GM19239 (cell line): Measurements from ENCODE around the gene PCGF3.

Experiments
- DNase-seq: peaks from one replicate; pipeline ENCODE4 v3.0.0; 2011; ENCODE audit warnings: low spot score; ENCODE audit not compliant: insufficient read length
- FAIRE-seq: peaks from 2 replicates; lab custom pipeline; 2011; peaks lifted over from hg19 to GRCh38; lab: Jason Lieb, UNC

The PCGF3 gene, protein sequence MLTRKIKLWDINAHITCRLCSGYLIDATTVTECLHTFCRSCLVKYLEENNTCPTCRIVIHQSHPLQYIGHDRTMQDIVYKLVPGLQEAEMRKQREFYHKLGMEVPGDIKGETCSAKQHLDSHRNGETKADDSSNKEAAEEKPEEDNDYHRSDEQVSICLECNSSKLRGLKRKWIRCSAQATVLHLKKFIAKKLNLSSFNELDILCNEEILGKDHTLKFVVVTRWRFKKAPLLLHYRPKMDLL

DNA sequence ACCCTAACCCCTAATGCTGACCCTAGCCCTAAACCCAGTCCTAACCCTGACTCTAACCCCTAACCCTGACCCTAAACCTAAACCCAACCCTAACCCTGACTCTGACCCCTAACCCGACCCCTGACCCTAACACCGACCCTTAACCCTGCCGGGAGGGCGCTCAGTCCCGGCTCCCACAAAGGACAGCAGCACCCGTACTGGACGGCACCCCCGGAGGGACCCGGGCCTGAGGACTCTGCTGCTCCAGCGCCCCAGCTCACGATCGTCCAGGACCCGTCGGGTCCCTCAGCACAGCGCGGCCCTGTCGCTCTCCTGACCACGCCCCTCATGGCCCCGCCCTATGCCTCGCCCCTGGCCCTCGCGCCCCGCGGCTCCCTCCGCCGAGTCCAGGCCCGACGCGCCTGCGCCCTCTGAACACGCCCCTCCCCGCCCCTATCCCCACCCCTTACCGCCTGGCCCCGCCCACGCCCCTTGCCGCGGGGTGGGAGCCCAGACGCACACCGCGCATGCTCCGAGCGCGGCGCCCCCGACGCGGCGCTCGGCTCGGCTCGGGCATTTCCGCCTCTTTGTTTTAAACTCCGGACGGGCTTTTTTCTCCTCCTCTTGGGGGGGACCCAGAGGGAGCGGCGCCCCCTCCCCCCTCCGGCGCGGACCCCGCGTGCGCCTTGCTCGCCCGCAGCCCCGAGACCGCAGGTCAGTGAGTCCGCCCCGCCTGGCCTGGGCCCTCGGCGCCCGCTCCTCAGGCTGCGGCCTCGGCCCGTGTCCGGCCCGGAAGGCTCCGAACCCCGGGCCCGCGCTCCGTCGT lies at the start of gene PCGF3:
PCGF3 (plus strand) TSS at position 555 of the 805 bp plus-strand sequence. CDS start 27,849 bp downstream, outside the sequence.
- DNase-seq = peak; percentile 99
- peak; percentile 90 for FAIRE-seq

DNA sequence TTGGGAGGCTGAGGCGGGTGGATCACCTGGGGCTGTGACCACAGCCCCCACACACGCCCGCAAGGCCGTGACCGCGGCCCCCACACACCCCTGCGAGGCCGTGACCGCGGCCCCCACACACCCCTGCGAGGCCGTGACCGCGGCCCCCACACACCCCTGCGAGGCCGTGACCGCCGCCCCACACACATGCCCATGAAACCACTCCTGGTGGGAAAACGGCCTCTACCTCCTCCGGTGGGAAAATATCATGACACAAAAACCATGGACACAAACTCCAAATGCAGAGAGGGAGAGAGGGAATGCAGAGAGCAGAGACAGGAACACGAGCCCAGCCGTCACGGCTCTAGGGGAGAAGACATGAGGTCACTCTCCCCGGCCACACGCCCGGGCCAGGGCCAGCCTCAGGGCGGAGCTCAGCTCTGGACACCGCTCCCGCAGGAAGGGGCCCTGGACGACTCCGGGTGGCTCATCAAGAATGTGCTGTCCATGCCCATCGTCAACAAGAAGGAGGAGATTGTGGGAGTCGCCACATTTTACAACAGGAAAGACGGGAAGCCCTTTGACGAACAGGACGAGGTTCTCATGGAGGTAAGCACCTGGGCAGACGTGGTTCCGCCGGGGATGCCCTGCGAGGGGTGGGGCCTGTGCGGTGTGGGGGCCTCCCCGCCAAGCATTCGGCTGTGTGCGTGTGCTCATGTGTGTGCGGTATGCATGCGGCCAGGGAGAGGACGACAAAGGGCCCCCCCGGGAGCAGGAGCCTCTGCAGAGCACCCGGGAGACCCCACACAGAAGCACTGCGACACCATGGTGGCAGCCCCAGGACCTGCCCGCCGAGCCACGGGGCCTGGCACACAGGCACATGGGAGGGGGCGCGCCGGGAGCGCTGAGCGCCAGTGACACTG lies 48.9 kb upstream of the PCGF3 start:
- DNase-seq (no peak), FAIRE-seq (no peak)

DNA sequence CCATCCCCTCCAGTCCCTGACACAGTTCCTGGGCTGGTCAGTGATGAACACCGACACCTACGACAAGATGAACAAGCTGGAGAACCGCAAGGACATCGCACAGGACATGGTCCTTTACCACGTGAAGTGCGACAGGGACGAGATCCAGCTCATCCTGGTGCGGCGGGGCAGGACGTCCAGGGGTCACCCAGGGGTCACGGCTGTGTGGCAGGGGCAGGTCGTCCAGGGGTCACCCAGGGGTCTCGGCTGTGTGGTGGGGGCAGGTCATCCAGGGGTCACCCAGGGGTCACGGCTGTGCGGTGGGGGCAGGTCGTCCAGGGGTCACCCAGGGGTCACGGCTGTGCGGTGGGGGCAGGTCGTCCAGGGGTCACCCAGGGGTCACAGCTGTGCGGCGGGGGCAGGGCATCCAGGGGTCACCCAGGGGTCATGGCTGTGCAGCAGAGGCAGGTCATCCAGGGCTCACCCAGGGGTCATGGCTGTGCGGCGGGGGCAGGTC lies 48.2 kb upstream of the PCGF3 start:
- no peak for FAIRE-seq

DNA sequence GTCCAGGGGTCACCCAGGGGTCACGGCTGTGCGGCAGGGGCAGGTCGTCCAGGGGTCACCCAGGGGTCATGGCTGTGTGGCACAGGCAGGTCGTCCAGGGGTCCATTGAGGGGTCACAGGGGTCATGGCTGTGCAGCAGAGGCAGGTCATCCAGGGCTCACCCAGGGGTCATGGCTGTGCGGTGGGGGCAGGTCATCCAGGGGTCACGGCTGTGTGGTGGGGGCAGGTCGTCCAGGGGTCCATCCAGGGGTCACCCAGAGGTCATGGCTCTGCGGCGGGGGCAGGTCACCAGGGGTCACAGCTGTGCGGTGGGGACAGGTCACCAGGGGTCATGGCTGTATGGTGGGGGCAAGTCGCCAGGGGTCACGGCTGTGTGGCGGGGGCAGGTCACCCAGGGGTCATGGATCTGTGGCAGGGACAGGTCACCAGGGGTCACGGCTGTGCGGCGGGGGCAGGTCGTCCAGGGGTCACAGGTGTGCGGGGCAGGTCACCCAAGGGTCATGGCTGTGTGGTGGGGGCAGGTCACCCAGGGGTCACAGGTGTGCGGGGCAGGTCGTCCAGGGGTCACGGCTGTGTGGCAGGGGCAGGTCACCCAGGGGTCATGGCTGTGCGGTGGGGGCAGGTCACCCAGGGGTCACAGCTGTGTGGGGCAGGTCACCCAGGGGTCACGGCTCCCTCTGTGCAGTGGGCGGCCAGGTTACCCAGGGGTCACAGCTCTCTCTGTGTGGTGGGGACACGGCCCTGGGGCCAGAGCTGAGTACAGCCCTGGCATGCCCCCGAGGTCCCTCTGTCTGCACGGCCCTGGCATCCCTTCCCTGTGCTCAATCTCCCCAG lies 47.6 kb upstream of the PCGF3 start:
- DNase-seq (no peak), FAIRE-seq (no peak)

More for the DNA sequence above, 48.2 kb upstream of the PCGF3 start:
- no peak for DNase-seq

DNA sequence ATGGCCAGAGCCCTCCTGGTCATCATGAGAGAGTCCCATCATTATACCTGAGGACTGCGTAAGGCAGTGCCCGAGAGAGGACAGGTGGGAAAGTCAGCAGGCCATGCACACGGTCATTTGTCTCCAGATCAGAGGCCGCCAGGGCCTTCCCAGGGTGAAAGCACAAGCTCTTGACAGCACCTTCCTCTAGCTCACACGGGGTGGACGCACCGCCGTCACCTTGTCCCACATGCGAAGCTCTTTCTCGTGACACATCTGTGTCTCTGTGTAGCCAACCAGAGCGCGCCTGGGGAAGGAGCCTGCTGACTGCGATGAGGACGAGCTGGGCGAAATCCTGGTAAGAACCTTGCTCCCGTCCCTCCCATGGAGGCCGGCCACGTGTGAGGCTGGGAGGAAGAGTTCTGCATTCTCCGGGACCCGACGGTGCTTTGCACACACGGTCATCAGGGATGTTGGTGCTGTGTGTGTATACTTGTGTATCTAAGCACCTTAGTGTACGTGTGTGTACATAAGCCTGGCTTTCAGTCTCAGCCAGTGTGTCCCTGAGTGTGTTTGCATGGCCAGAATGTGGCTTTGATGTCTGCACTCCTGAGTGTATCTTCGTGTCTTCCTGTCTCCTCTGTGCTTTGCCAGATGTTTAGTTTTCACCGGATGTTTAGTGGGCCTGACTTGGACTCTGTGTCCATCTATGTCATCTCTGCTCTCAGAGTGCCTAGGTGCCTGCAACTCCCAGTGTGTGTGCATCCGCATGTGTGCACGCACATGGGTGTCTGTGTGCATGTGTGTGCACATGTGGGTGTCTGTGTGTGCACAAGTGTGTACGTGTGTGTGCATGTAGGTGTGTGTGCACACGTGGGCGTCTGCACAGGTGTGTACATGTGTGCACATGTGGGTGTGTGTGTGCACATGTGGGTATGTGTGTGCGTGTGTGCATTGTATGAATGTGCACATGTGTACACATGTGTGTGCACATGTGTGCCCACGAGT lies 46.7 kb upstream of the PCGF3 start:
- FAIRE-seq = no peak
- no peak for DNase-seq

DNA sequence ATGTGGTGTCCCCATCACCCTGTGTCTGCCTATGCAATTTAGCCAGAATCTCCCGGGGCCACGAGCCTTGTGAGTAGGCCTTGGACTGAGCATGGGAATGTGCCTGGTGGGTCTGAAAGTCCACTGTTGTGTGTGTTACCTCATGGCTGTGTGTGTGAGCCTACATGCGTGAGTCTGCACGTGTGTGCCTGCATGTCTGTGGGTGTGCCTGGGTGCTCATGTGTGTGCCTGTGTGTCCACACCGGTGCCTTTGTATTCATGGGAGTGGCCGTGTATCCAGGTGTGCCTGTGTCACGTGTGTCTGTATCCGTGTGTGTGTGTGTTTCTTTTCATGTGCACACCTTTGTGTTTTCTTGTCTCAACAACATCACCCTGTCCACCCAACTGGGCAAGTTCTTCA lies 45.8 kb upstream of the PCGF3 start:
- no peak for FAIRE-seq

DNA sequence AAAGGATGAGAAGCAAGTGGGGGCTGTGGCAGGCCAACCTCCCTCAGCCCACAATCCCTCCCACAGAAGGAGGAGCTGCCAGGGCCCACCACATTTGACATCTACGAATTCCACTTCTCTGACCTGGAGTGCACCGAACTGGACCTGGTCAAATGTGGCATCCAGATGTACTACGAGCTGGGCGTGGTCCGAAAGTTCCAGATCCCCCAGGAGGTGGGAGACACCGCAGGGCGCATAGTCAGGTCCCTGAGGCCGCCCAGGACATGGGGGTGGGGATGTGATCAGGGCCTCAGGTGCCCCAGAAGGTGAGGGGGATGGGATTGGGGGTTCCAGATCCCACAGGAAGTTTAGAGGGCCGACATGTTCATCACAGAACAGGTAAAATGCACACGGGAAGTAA lies 45.2 kb upstream of the PCGF3 start:
- FAIRE-seq = no peak
- no peak for DNase-seq

More for the DNA sequence above, 45.8 kb upstream of the PCGF3 start:
- no peak for DNase-seq

DNA sequence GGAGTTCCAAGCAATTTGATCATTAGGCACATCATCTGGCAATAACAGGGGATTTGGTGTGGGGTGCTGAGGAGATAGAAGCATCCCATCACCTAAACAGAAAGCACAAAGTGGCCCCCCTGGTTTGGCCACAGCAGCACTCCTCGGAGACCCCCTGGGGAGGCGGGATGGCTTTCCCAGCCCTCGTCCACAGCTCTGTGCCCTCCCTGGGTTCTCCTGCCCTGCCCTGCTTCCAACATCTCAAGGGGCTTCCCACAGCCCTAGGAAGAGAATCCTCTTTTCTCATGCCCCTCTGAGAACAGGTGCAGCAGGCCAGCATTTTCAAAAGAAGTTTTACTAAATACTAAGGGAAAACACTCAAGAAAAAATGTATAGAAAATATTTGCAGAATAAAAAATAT lies 44.4 kb upstream of the PCGF3 start:
- no peak for FAIRE-seq
- no peak for DNase-seq

DNA sequence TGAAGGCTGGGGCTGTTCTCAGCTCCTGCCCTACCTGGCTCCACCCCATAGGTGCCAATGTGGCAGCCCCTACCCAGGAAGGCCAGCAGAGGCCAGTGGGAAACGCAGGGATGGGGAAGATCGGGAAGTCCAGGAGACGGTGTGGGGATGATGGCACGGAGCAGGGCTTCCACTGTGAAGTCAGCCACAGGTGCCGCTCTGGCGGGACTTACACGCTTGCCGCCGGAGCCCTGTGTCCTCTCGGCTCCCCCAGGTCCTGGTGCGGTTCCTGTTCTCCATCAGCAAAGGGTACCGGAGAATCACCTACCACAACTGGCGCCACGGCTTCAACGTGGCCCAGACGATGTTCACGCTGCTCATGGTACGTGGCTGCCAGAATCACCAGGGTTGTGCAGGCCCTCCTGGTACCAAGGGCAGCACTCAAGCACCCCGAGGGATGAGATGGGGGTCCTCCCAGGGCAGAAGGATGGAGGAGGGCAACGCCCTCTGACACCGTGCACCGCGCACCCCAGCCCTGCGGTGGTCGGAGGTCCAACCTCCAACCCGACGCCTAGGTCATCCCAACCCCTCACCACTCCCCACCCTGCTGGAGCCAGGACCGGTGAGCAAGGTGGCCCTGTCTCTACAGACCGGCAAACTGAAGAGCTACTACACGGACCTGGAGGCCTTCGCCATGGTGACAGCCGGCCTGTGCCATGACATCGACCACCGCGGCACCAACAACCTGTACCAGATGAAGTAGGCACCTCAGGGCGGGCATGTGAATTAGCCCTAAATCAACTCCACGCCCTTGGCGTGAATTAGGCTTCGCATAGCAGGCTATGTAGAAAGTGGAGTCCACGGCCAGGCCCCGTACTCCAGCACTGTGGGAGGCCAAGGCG lies 43.5 kb upstream of the PCGF3 start:
- FAIRE-seq = no peak
- no peak for DNase-seq

DNA sequence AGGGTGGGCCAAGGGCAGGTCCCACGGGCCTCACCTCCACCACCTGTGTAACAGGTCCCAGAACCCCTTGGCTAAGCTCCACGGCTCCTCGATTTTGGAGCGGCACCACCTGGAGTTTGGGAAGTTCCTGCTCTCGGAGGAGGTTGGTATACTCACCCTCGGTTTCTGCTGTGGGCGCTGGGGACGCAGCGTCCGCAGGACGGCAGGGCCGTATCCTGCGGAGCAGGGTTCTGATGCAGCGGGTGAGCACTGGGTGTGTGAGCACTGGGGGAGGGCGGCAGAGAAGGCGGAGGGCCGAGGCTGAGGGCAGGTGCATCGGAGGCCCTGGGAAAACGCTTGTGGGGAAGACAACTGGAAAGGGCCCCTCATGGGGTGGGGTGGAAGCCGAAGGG lies 42.6 kb upstream of the PCGF3 start:
- DNase-seq (no peak), FAIRE-seq (no peak)

DNA sequence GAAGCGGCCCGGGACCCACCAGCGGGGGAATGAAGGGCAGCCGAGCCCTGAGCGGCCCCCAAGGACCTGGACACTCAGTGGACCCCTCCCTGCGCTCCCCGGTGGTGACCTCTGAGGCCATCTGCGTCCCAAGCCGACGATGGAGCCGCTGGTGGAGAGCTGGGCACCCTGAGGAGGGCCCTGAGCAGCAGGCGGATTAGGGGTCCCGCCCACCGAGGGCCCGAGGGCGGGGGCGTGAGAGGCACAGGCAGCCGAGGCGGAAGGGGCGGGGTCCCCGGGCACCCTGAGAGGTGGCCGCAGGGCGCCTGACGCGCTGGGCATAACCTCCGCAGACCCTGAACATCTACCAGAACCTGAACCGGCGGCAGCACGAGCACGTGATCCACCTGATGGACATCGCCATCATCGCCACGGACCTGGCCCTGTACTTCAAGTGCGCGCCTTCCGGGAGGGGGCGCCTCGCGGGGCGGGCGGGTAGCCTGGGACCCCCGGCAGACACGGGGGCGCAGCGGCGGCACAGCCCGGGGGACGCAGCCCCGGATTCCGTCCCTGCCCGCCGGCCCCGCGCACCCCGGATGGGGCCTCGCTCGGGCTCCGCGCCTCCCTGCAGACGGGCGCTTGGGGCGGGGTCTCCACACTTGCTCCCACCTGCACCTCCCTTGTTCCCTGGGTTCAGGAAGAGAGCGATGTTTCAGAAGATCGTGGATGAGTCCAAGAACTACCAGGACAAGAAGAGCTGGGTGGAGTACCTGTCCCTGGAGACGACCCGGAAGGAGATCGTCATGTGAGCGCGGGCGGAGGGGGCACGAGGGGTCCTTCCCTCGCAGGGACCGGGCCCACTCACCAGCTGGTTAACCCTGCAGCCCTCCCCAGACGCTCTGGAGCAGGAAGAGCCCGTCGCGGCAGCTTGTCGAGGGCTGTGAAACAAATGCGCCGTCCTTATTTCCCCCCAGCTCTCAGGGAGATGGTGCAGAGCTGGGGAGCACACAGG lies 41.9 kb upstream of the PCGF3 start:
- FAIRE-seq = peak; percentile 62
- peak; percentile 85 for DNase-seq

DNA sequence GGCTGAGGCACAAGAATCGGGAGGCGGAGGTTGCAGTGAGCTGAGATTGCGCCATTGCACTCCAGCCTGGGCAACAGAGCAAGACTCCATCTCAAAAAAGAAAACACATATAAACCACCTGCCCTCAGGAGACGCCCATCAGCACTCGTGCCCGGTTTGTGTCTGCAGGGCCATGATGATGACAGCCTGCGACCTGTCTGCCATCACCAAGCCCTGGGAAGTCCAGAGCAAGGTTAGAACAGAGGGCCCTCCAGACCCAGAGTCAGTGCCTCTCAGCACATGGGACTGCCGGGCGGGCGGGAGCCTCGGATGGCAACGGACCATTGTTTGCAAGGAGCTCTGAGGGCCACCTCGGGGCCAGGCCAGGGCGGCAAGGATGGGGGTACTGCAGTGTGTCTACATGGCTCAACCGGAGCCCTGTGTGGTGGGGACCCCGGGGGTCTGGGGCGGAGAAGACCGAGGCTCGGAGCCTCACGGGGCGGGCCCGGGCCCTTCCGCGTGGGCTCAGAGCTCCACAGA lies 40.9 kb upstream of the PCGF3 start:
- FAIRE-seq (no peak), DNase-seq (no peak)

DNA sequence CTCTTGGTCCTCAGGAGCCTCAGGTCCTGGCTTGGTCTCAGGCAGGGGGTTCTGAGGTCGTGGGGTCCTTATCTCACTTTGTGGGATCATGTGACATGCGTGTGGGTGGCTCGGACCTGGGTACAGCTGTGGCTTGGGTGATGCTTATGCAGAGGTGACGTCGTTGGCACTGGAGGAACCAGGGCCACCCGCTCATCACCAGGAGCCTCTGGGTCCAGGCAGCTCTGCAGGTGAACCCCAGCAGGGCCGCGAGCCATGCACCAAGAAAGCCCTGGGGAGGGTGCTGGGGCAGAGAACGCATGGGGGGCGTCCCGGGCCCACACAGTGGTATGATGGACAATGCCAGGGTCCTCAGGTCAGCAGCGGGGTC lies 40.3 kb upstream of the PCGF3 start:
- no peak for FAIRE-seq
- DNase-seq = no peak

DNA sequence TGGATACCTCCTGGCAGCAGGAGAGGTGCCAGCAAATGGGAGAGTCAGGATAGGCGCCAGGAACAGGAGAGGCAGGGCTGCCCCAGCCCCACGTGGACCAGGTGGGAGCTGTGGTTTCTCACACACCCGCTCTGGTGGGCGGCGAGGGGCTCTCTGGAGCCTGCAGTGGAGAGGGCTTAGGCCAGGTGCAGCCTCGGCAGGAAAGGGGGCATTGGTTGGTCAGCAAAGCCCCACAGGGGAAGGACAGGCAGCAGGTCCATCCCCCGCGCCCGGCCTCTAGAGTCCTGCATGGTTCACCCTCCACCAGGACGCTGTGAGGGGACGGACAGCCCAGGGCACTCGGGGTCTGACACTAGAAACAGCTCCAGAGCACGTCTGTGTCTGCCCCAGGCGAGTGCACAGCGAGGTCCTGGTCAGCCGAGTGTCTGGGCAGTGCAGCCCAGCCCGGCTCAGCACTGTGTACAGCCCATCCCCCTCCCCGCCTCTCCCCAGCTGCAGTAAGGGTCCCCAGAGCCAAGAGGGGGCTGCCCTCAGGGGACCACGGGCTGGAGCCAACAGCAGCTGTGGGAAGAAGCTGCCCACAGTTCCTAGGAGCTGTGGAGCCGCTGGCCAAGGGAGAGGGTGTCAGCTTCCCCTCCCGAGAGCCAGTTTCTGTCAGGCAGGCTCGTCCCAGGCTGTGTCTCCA lies 39.7 kb upstream of the PCGF3 start:
- DNase-seq = no peak
- FAIRE-seq = no peak

DNA sequence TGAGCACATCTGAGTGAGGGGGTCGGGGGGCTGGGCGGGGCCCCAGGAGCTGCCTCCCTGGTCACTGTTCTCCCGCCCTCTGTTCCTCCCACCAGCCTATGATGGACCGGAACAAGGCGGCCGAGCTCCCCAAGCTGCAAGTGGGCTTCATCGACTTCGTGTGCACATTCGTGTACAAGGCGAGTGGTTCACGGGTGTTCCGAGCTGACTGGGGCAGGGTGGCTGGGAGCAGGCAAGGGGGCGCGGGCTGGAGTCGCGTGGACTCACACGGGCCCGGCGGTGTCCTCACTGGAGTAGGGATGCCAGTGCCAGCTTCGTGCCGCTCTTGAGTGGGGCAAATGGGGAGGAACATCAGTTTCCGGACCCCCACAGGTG lies 39.2 kb upstream of the PCGF3 start:
- DNase-seq (no peak), FAIRE-seq (no peak)
